Activated naive CD8-positive, alpha-beta T cell treated with anti-CD3 and anti-CD28 coated beads, Interleukin-2, amount 50 U/mL, for 24 hours (primary cell): ENCODE results near the gene MAGOH.
"Not testable (repeated sequence)": the region's sequence is repeated elsewhere in the genome, so short reads cannot be mapped to it uniquely, and the experiment has no call there.

Source experiments
- ATAC-seq: fragments of 150-1000 bp; cut with Tn5 transposase; one replicate; pipeline ENCODE4 v1.10.0; 2021
- DNase-seq: peaks from one replicate; pipeline ENCODE4 v3.0.0; 2021
- H3K27ac Mint-ChIP-seq: one replicate; pipeline ENCODE4 v1.8.0; 2021; ENCODE audit warnings: mild to moderate bottlenecking, mixed read lengths
- H3K27me3 Mint-ChIP-seq: one replicate; pipeline ENCODE4 v1.8.0; 2021; ENCODE audit warnings: mixed read lengths
- H3K36me3 Mint-ChIP-seq: one replicate; pipeline ENCODE4 v1.8.0; 2021; ENCODE audit warnings: low read depth, mixed read lengths
- H3K4me1 Mint-ChIP-seq: one replicate; pipeline ENCODE4 v1.8.0; 2021; ENCODE audit warnings: mixed read lengths
- H3K4me3 Mint-ChIP-seq: one replicate; pipeline ENCODE4 v1.8.0; 2021; ENCODE audit warnings: mild to moderate bottlenecking, moderate library complexity, mixed read lengths
- H3K9me3 Mint-ChIP-seq: one replicate; pipeline ENCODE4 v1.8.0; 2021; ENCODE audit warnings: mixed read lengths

Gene MAGOH

GRCh38 chr1:53196017-53196484 is 42.3 kb downstream of the MAGOH start:
- peak overlapping the region; percentile 89 for H3K27ac Mint-ChIP-seq
- no peak for DNase-seq
- H3K4me3 Mint-ChIP-seq = peak overlapping the region; percentile 99
- peaks cover 27% of the 10 kb centered on the region for H3K4me1 Mint-ChIP-seq
- no peaks in the 10 kb centered on the region for H3K27me3 Mint-ChIP-seq
- H3K36me3 Mint-ChIP-seq = peaks cover 17% of the 10 kb centered on the region
- no peaks in the 10 kb centered on the region for H3K9me3 Mint-ChIP-seq
- peak; percentile 11 for ATAC-seq

- Mint-ChIP-seq H3K36me3 (peaks cover 13% of the 10 kb centered on the region), H3K27ac (peak overlapping the region; percentile 56), H3K9me3 (no peaks in the 10 kb centered on the region), H3K4me1 (peaks cover 27% of the 10 kb centered on the region), H3K4me3 (peak overlapping the region; percentile 43), H3K27me3 (no peaks in the 10 kb centered on the region)
- ATAC-seq (no peak), DNase-seq (no peak)
Measured at GRCh38 chr1:53195246-53196016, 42.9 kb downstream of the MAGOH start.

- Mint-ChIP-seq H3K27me3 (peaks cover 5% of the 10 kb centered on the region), H3K4me3 (no peak overlapping the region), H3K27ac (no peak overlapping the region), H3K36me3 (no peaks in the 10 kb centered on the region), H3K4me1 (no peaks in the 10 kb centered on the region), H3K9me3 (no peaks in the 10 kb centered on the region)
- no peak for DNase-seq
- ATAC-seq = no peak
Measured at GRCh38 chr1:53190210-53190611, 48.1 kb downstream of the MAGOH start.

- Mint-ChIP-seq H3K9me3 (no peaks in the 10 kb centered on the region), H3K4me1 (no peaks in the 10 kb centered on the region), H3K27me3 (peaks cover 5% of the 10 kb centered on the region), H3K27ac (no peak overlapping the region), H3K4me3 (no peak overlapping the region), H3K36me3 (no peaks in the 10 kb centered on the region)
- no peak for DNase-seq
- ATAC-seq = no peak
Measured at GRCh38 chr1:53189061-53189460, 49.3 kb downstream of the MAGOH start.

- Mint-ChIP-seq H3K4me1 (no peaks in the 10 kb centered on the region), H3K27me3 (peaks cover 5% of the 10 kb centered on the region), H3K9me3 (no peaks in the 10 kb centered on the region), H3K4me3 (no peak overlapping the region), H3K36me3 (no peaks in the 10 kb centered on the region), H3K27ac (no peak overlapping the region)
- no peak for DNase-seq
- no peak for ATAC-seq
Measured at GRCh38 chr1:53188099-53188498, 50.2 kb downstream of the MAGOH start.

- no peaks in the 10 kb centered on the region for H3K9me3 Mint-ChIP-seq
- H3K27ac Mint-ChIP-seq = no peak overlapping the region
- no peak overlapping the region for H3K4me3 Mint-ChIP-seq
- H3K36me3 Mint-ChIP-seq = no peaks in the 10 kb centered on the region
- peaks cover 5% of the 10 kb centered on the region for H3K27me3 Mint-ChIP-seq
- H3K4me1 Mint-ChIP-seq = no peaks in the 10 kb centered on the region
- no peak for ATAC-seq
- DNase-seq = no peak
Measured at GRCh38 chr1:53187401-53187800, 50.9 kb downstream of the MAGOH start.

DNA sequence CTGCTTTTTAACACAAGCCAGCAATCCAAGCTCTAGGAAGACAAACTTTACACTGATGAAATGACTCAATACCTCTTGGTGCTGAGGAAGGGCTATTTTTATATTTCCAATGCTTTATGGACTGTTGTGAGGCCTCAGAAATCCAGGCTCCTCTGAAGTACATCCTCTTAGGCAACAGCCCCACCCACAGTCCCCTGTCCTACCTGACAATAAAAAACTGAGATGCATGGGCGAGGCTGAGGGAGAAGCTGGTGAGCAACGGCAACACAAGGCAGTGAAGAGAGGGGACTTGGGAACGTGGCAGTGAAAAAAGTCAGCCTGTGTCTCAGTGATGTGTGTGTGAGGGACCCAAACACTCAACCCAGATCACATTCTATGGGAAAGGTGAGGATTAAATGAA is 51.8 kb downstream of the MAGOH start:
- Mint-ChIP-seq H3K4me3 (no peak overlapping the region), H3K4me1 (no peaks in the 10 kb centered on the region), H3K27ac (no peak overlapping the region), H3K36me3 (no peaks in the 10 kb centered on the region), H3K9me3 (no peaks in the 10 kb centered on the region), H3K27me3 (peaks cover 5% of the 10 kb centered on the region)
- no peak for ATAC-seq
- no peak for DNase-seq

- not testable (repeated sequence) for DNase-seq, H3K9me3 Mint-ChIP-seq, H3K27ac Mint-ChIP-seq, H3K4me1 Mint-ChIP-seq, H3K36me3 Mint-ChIP-seq, H3K4me3 Mint-ChIP-seq, ATAC-seq, H3K27me3 Mint-ChIP-seq
Measured at GRCh38 chr1:53185955-53186297, 52.4 kb downstream of the MAGOH start.

- peaks cover 3% of the 10 kb centered on the region for H3K27me3 Mint-ChIP-seq
- H3K36me3 Mint-ChIP-seq = no peaks in the 10 kb centered on the region
- ATAC-seq = no peak
- no peak overlapping the region for H3K4me3 Mint-ChIP-seq
- no peaks in the 10 kb centered on the region for H3K9me3 Mint-ChIP-seq
- no peaks in the 10 kb centered on the region for H3K4me1 Mint-ChIP-seq
- H3K27ac Mint-ChIP-seq = no peak overlapping the region
- no peak for DNase-seq
Measured at GRCh38 chr1:53183095-53183990, 55.0 kb downstream of the MAGOH start.

- H3K9me3 Mint-ChIP-seq = no peaks in the 10 kb centered on the region
- ATAC-seq = no peak
- no peak for DNase-seq
- no peaks in the 10 kb centered on the region for H3K4me1 Mint-ChIP-seq
- H3K27ac Mint-ChIP-seq = no peak overlapping the region
- H3K27me3 Mint-ChIP-seq = peaks cover 3% of the 10 kb centered on the region
- H3K4me3 Mint-ChIP-seq = no peak overlapping the region
- no peaks in the 10 kb centered on the region for H3K36me3 Mint-ChIP-seq
Measured at GRCh38 chr1:53182716-53183094, 55.6 kb downstream of the MAGOH start.

DNA sequence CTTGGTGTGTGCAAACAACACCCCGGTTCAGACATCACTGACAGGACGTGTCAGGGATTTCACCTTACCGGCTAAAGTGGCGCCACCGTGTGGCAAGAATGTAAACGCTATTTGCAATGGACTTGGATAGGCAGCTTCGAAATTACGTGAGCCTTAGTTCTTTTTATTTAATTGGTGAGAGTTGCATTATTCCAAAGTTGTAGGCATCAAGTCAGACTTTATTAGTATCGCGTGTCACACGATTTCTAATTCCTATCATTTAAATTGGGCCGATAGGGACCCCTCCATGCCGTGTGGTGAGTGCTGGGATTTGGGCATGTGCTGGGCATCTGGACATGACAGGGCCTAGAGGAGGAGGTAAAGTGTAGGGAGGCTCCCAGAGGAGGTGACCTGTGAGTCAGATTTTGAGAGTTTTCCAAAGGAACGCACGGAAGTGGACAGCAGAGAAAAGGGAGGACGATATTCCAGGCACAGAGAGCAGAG is 56.2 kb downstream of the MAGOH start:
- H3K4me3 Mint-ChIP-seq = no peak overlapping the region
- H3K27me3 Mint-ChIP-seq = peaks cover 3% of the 10 kb centered on the region
- H3K9me3 Mint-ChIP-seq = no peaks in the 10 kb centered on the region
- H3K4me1 Mint-ChIP-seq = no peaks in the 10 kb centered on the region
- no peaks in the 10 kb centered on the region for H3K36me3 Mint-ChIP-seq
- peak; percentile 87 for DNase-seq
- no peak overlapping the region for H3K27ac Mint-ChIP-seq
- ATAC-seq = peak; percentile 62

DNA sequence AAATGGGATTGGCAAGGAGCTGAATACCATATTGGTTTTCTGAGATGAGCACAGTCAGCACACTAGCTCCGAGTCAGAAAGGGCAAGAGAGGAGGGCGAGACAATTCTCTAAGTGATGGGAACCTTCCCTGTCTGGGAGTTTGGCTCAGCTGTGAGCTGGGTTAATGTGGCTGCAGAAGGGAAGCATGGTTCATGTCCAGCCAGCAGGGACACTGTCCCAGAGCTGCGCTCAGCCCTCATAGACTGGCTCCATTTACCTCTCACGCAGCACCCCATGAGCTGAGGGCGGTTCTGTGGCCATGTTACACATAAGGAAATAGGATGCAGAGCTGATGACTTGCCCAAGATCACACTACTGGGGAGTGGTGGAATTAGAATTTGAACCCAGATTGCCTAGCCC is 57.4 kb downstream of the MAGOH start:
- DNase-seq = no peak
- ATAC-seq = no peak
- Mint-ChIP-seq H3K27ac (no peak overlapping the region), H3K27me3 (peaks cover 3% of the 10 kb centered on the region), H3K36me3 (no peaks in the 10 kb centered on the region), H3K4me3 (no peak overlapping the region), H3K9me3 (no peaks in the 10 kb centered on the region), H3K4me1 (no peaks in the 10 kb centered on the region)

DNA sequence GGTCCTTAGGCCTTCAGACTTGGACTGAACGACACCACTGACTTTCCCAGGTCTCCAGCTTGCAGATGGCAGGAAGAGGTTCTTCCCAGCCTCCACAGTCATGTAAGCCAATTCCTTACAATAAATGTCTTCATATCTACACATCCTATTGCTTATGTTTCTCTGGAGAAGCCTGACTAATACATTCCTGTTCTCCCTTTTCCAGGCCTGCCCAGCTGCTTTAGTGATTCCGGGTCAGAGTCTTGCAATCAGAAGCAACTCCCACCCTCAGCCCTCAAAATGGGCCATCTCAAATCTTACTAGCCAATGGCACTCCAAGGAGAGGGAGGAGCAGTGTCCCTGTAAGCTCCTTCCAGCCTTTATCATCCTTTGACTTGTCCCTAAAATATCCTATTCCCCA is 58.1 kb downstream of the MAGOH start:
- Mint-ChIP-seq H3K4me3 (no peak overlapping the region), H3K27me3 (peaks cover 3% of the 10 kb centered on the region), H3K4me1 (no peaks in the 10 kb centered on the region), H3K27ac (no peak overlapping the region), H3K36me3 (no peaks in the 10 kb centered on the region), H3K9me3 (no peaks in the 10 kb centered on the region)
- ATAC-seq = no peak
- DNase-seq = no peak
